Renal pelvis (tissue), 4 donors: ENCODE measurements around the gene TENT4A. TPM values are rescaled to one million over a fixed set of nuclear protein-coding genes. Genes with fewer than 3 reads are reported as not detected.

Experiments
- DNase-seq: peaks from one replicate; pipeline ENCODE4 v3.0.0-alpha.2; 2013
- polyA plus RNA-seq, 3 donors: library from polyadenylated mRNA; unstranded; fragments of 120-200 nt; gene quantifications; one replicate each; pipeline ENCODE4 v1.2.1, GENCODE V29; 2013; ENCODE audit not compliant: insufficient read length in 3 of 3

TENT4A gene
- polyA plus RNA-seq, 3 donors = 23.6 to 34.4 (median 30.9) TPM

DNA sequence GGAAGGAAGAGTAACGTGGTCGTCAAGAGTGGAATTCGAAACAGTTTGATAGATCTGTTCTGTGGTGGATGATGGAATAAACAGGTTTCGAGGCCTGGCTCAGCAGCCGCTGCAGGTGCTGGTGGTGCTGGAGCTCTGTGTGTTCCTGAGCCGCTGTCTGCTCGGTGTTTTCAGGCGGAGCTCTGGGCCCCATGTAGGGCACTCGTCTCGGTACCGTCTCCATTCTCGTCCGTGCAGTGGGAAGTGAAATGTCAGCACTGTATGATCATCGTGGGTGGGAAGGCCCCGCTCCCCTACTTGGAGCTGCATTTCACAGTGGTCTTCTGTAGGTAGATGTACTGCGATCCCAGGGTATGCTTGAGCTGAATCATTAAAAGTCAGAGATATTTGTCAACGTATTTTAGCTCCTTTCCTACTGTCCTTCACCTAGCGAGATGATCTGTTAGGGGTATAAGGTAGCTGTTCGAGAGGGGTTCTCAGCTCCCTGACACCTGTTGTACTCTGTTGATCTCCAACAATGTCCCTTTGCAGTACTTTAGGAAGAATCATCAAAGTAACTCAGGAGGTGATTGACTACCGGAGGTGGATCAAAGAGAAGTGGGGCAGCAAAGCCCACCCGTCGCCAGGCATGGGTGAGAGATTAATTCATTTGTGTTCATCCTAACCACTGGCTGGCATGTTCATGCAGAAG is 35.9 kb downstream of the TENT4A start:
- no peak for DNase-seq

GRCh38 chr5:6750142-6750840 is 37.1 kb downstream of the TENT4A start:
- no peak for DNase-seq

GRCh38 chr5:6750951-6751685 is 37.9 kb downstream of the TENT4A start:
- DNase-seq = no peak

- no peak for DNase-seq
These were observed 39.0 kb downstream of the TENT4A start for GRCh38 chr5:6752236-6752635.

- no peak for DNase-seq
These were observed 39.5 kb downstream of the TENT4A start for GRCh38 chr5:6752782-6753181.

DNA sequence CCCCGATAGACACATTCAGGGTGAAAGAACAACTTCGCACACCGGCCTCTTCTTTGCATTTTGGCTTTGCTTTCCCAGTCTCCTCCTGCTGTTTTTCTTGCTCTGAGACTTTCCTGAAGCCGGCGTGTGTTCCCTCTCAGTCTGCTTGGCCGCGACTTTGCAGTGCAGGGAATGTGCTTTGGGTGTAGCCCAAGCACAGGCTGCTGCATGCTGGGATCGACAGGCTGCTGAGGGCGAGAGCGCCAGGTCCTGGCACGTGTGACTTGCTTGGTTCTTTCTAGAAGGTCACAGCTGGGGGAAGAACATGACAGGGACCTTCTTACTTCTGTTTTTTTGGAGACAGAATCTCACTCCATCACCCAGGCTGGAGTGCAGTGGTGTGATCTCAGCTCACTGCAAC is 40.6 kb downstream of the TENT4A start:
- DNase-seq = no peak

DNA sequence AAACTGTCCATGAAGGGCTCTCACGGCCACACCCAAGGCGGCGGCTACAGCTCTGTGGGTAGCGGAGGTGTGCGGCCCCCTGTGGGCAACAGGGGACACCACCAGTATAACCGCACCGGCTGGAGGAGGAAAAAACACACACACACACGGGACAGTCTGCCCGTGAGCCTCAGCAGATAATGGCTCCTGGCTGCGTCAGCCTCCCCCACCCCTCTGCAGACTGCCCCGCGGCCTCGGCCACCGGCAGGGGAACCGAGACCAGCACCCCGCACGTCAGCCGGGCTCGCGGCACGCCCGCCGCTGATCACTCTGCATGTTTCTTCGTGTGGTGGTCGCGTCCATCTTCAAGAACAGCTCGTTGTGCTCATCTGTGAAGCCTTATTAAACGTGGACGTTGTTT is 41.5 kb downstream of the TENT4A start:
- DNase-seq = no peak

DNA sequence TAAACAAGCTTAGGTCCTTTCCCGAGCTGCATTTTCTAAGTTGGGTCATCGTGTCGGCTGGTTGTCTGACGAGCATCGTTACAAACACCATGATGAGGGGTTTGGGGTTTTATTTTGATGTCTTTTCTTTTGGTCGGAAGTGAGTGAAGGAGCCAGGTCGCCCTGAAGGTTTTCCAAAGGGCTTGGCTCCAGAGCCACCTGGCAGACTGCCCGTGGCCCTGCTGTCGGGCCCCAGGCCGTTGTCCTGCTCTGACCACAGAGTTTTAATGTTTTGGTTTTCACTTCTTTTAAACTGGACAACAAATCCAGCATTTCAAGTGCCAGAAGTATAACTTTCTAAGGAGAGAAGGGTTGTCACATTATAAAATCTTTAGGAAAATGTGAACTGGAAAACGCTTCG is 42.3 kb downstream of the TENT4A start:
- no peak for DNase-seq

- no peak for DNase-seq
These were observed 42.7 kb downstream of the TENT4A start for GRCh38 chr5:6755941-6756340.

- DNase-seq = no peak
These were observed 44.3 kb downstream of the TENT4A start for GRCh38 chr5:6757414-6757969.

DNA sequence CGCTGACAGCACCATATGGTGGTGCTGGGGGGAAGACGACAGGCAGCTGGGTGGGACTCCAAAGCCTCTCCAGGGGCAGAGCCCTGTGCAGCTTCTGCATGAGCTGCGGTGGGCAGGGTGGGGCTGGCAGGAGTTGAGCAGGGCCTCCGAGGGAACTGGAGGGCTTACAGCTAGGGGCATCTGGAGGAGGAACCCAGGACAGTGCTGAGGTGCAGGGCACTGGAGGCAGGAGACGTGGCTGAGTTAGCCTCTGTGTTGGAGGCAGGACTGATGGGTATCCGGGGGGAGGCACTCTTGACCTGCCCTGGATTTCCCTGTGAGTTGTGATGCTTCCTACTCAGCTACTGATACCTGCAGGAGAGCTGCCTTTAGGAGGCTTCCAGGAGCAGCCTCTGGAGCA is 45.0 kb downstream of the TENT4A start:
- no peak for DNase-seq

- DNase-seq = no peak
These were observed 45.5 kb downstream of the TENT4A start for GRCh38 chr5:6758706-6759105.

DNA sequence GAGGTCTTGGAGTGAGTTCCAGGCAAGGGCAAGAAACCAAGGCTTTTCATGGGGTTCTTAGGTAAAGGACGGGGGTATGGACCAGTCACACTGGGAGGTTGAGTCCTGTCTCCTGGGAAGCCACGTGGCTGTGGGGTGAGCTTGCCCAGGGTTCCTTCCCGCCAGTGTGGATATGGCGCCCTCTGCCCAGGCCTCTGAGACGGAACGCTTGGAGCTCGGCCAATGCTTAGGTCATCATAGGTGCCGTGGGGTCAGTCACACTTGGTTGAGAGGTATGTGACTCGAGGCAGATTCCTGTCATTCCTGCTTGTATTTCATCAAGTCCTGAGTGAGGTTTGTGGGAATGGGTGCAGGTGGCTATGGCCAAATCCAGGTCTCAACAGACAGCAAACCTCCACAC is 46.2 kb downstream of the TENT4A start:
- DNase-seq = peak; percentile 14

- no peak for DNase-seq
These were observed 46.8 kb downstream of the TENT4A start for GRCh38 chr5:6759983-6760382.

DNA sequence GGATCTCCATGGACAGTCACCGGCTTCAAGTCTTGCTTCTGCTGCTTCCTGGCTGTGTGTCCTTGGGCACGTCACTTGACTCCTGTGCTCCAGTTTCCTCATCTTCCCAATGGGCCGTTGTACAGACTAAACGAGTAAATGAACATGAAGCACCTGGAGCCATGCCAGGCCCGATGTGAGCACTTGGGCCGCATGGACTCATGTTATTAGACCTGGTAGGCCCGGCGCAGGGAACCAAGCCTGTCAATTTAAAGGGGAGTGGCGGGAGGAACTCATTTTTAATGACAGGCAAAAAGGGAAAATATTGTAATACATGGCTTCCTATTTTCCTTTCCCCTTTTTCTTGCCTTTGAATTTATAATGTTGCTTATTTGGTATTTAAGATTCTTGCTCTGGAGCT is 47.5 kb downstream of the TENT4A start:
- no peak for DNase-seq

DNA sequence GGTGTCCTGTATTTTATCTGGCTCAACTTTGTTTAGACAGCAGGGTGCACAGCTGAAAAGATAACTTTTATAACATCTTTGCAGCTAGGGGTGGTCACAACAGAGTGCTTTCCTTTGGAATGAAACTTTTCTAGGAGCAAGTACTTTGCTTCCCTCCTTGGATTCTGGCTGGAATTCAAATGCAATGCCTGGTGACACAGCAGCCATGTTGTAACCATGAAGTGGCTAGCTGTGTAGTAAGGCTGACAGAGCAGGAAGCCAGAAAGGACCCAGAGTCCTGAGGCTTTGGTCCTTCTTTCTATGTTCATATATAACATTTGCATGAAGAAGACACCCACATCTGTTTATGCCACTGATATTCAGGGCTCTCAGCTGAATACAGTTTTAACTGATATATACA is 48.1 kb downstream of the TENT4A start:
- no peak for DNase-seq

DNA sequence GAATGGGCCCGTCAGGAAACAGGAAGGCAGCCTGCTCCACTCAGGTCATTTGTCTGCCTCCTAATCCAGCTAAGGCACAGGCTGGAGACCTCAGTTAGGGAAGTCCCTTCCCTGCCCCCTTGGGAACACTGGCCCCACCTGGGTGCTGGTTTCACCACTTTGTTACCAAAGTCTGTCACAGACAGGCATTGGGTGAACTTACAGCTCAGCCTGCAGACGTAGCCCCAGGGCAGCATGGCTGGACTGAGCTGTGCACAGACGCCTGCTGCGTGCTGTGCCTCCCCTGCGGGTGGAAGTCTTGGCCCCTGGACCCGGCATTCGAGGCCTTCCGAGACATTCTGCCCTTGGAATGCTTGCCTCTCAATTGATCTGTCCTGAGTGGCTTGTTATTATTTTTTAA is 48.9 kb downstream of the TENT4A start:
- no peak for DNase-seq

DNA sequence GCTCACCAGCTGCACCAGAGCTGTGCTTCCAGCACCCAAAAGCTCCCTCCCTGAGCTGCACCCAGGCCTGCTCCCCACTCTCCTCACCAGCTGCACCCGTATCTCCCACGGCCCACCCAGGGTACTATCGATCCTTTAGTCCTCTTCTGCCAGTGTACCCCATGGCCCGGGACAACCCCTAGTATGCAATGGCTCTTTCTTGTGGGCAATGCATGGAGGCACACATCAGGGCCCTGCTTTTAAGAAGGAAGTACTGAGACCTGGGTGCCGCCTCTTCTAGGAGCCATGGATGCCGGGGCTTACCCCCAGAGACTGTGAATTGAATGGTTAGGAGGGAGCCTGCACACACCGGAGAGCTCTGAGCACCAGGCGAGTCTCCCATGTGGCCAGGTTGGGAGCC is 49.5 kb downstream of the TENT4A start:
- no peak for DNase-seq

DNA sequence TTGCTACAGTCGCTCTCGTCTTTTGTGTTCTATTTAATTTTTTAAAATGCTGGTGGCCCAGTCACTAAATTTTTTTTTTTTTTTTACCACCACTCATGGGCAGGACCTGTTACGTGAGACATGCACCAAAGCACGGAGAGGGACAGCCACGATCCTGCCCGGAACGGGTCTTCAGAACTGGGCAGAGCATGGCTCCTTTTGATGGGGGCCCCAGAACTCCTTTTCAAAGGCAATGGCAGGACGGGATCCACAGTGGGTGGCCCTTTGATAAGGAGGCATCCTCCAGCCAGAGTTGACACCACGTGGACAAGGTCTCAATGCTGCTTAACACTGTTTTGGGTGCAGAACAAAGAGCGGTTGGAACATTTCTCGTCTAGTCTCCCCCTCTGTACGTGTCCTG is 50.0 kb downstream of the TENT4A start:
- no peak for DNase-seq

GRCh38 chr5:6765612-6766525 is 52.6 kb downstream of the TENT4A start:
- peak; percentile 22 for DNase-seq

GRCh38 chr5:6766604-6767093 is 53.4 kb downstream of the TENT4A start:
- no peak for DNase-seq
